ENCODE measurements around the gene WDR48.

The WDR48 gene

GRCh38 chr3:39124876-39125840 lies 73.3 kb downstream of the WDR48 start:
- no peak for DNase-seq (ENCODE audit: low spot score)

GRCh38 chr3:39125841-39126500 lies 74.2 kb downstream of the WDR48 start:
- peak; percentile 75 for DNase-seq (ENCODE audit: low spot score)

GRCh38 chr3:39126532-39127071 lies 74.8 kb downstream of the WDR48 start:
- no peak for DNase-seq (ENCODE audit: low spot score)

- DNase-seq (ENCODE audit: low spot score) = no peak
Observed at GRCh38 chr3:39127269-39127907, 75.6 kb downstream of the WDR48 start.

- DNase-seq (ENCODE audit: low spot score) = no peak
Observed at GRCh38 chr3:39127908-39128304, 76.1 kb downstream of the WDR48 start.

GRCh38 chr3:39128951-39129350 lies 77.1 kb downstream of the WDR48 start:
- DNase-seq (ENCODE audit: low spot score) = no peak

GRCh38 chr3:39130026-39130425 lies 78.2 kb downstream of the WDR48 start:
- DNase-seq (ENCODE audit: low spot score) = no peak

- no peak for DNase-seq (ENCODE audit: low spot score)
Observed at GRCh38 chr3:39130693-39131265, 79.0 kb downstream of the WDR48 start.

- no peak for DNase-seq (ENCODE audit: low spot score)
Observed at GRCh38 chr3:39132096-39133092, 80.6 kb downstream of the WDR48 start.

GRCh38 chr3:39133093-39133490 lies 81.3 kb downstream of the WDR48 start:
- DNase-seq (ENCODE audit: low spot score) = no peak

- no peak for DNase-seq (ENCODE audit: low spot score)
Observed at GRCh38 chr3:39133822-39134221, 82.0 kb downstream of the WDR48 start.

- no peak for DNase-seq (ENCODE audit: low spot score)
Observed at GRCh38 chr3:39134305-39134704, 82.5 kb downstream of the WDR48 start.

GRCh38 chr3:39135170-39135805 lies 83.5 kb downstream of the WDR48 start:
- no peak for DNase-seq (ENCODE audit: low spot score)

GRCh38 chr3:39136533-39137434 lies 85.0 kb downstream of the WDR48 start:
- DNase-seq (ENCODE audit: low spot score) = no peak

GRCh38 chr3:39137435-39137936 lies 85.7 kb downstream of the WDR48 start:
- no peak for DNase-seq (ENCODE audit: low spot score)

- no peak for DNase-seq (ENCODE audit: low spot score)
Observed at GRCh38 chr3:39137991-39138803, 86.4 kb downstream of the WDR48 start.

- DNase-seq (ENCODE audit: low spot score) = no peak
Observed at GRCh38 chr3:39138804-39139415, 87.1 kb downstream of the WDR48 start.

- no peak for DNase-seq (ENCODE audit: low spot score)
Observed at GRCh38 chr3:39139442-39139841, 87.6 kb downstream of the WDR48 start.

All from LoVo (cell line).